Heart right ventricle (tissue), 16 donors: ENCODE measurements around the gene MAGOHB. TPM values are rescaled to one million over a fixed set of nuclear protein-coding genes. Genes with fewer than 3 reads are reported as not detected.

Experiments used
- ATAC-seq, 8 donors: fragments of 200-7000 bp; cut with Tn5 transposase; one replicate each; pipeline ENCODE4 v1.9.1; 2020; ENCODE audit warnings: mild to moderate bottlenecking in 8 of 8, moderate library complexity in 8 of 8, moderate number of reproducible peaks in 1 of 8
- DNase-seq, 2 donors: peaks; one replicate each; pipeline ENCODE4 v3.0.0-alpha.2; 2020
- H3K27ac ChIP-seq, 10 donors: fragments of 200-600 bp; sonication (generic) in 2 of 10; one replicate each; pipeline versions ENCODE4 v1.5.0 to v1.8.0; 2020 to 2022; ENCODE audit warnings: mild to moderate bottlenecking in 3 of 10
- H3K27me3 ChIP-seq, 7 donors: fragments of 200-600 bp; one replicate each; pipeline ENCODE4 v1.8.0; 2021 to 2022; ENCODE audit warnings: mild to moderate bottlenecking in 2 of 7
- H3K36me3 ChIP-seq, 9 donors: fragments of 200-600 bp; sonication (generic) in 1 of 9; one replicate each; pipeline versions ENCODE4 v1.5.0 to v1.8.0; 2020 to 2022; ENCODE audit warnings: mild to moderate bottlenecking in 2 of 9
- H3K4me1 ChIP-seq, 9 donors: fragments of 200-600 bp; sonication (generic) in 1 of 9; one replicate each; pipeline versions ENCODE4 v1.5.0 to v1.8.0; 2020 to 2022; ENCODE audit warnings: mild to moderate bottlenecking in 4 of 9
- H3K4me3 ChIP-seq, 10 donors: fragments of 200-600 bp; sonication (generic) in 2 of 10; one replicate each; pipeline versions ENCODE4 v1.5.0 to v1.8.0; 2020 to 2022; ENCODE audit warnings: mild to moderate bottlenecking in 7 of 10, moderate library complexity in 2 of 10
- H3K9me3 ChIP-seq, 11 donors: fragments of 200-600 bp in 10 of 11; sonication (generic) in 2 of 11; one replicate each; pipeline versions ENCODE4 v1.5.0 to v1.8.0; 2013 to 2022; ENCODE audit warnings: mild to moderate bottlenecking in 2 of 11, control low read depth in 1 of 11, moderate library complexity in 1 of 11
- CTCF ChIP-seq, 9 donors: fragments of 200-600 bp; sonication (generic) in 2 of 9; IDR thresholded peaks; one replicate each; pipeline versions ENCODE4 v1.5.0 to v1.8.0; 2021 to 2022; ENCODE audit warnings: antibody characterized with exemption in 9 of 9, mild to moderate bottlenecking in 5 of 9, moderate library complexity in 1 of 9
- WGBS, 2 donors: extraction: QIAGEN DNeasy Blood & Tissue Kit; methylation state at CpG; one replicate each; pipeline ENCODE4 v1.1.7; 2013; ENCODE audit warnings: inconsistent platforms in 1 of 2; 5-methylcytosine and 5-hydroxymethylcytosine counted together
- intact Hi-C, 10 donors: fragments of 100-400 bp; cut with DNase I; formaldehyde crosslinking; loops; one replicate each; pipeline versions ENCODE4 v1.11.1 to v1.14.2; 2022
- polyA plus RNA-seq, 2 donors: library from polyadenylated mRNA; stranded (reverse); fragments of 200-250 nt; gene quantifications; one replicate each; pipeline ENCODE4 v1.2.3, GENCODE V29; 2013
- total RNA-seq, 10 donors: library from RNA; stranded (reverse); fragmentation: NEBNext Ultra II Directional in 3 of 10; extraction: Animal tissue kit (Norgen Biotek cat#: 25700) in 3 of 10; gene quantifications; one replicate each; pipeline versions ENCODE4 v1.2.1 to v1.2.4, GENCODE V29; 2021 to 2023
- donor health status: Arrhythmogenic right ventricular cardiomyopathy.
- donor health status: ischemic (EF 13 %, LVEDD 7.1; RV severe dilation, severe dysfunction).
- donor health status: healthy with polysubstance abuse.
- donor health status: DM: no; HTN: yes; CAD: no.
- donor health status: DM: no; HTN: no; CAD: no.
- donor health status: ischemic (EF 25% LVEDD 6.9; RV normal size, moderate dysfunction).
- donor health status: ischemic (EF 25% LVEDD 5.7; RV mildly dilated, moderate dysfunction).
- donor health status: healthy.
- donor health status: DM: yes; HTN: yes; CAD: no.
- donor health status: Ischemic cardiomyopathy.
- donor health status: ischemic (EF 35%, LVEDD 5.7; RV mildly dilated, moderate dysfunction).
- donor health status: nonischemic (EF 11% LVEDD 7.7; RV severe dilation, severe dysfunction).
- donor health status: DM: yes; HTN: yes; CAD: no.
- donor health status: PGD.
- donor health status: ischemic (EF 29% LVEDD 5.4; RV normal size, mild dysfunction).
- donor health status: nonischemic (EF 23%, LVEDD 6.1; RV moderate dilation, normal function).

The MAGOHB gene
- total and polyA plus RNA-seq, 12 donors, result 10.9 to 17.1 (median 13.5) TPM

GRCh38 chr12:10557766-10558165 lies 55.6 kb downstream of the MAGOHB start:
- peak overlapping the region in 1 of 10 donors; percentile 4 for H3K4me3 ChIP-seq
- H3K9me3 ChIP-seq, result no peaks in the 10 kb centered on the region
- WGBS, 2 donors, result 71 to 77% methylated on average over 2 of the region's 2 CpGs
- no peaks in the 10 kb centered on the region for H3K36me3 ChIP-seq
- DNase-seq (no peak), ATAC-seq (no peak)
- H3K27ac ChIP-seq, result peak overlapping the region in 1 of 10 donors; percentile 63
- intact Hi-C loops, result loop anchor here in 3 of 10 donors (5.0 to 10.0 kb wide), 3 partner anchors 223 to 403 kb away; no protein-coding TSS in a partner anchor
- H3K27me3 ChIP-seq, result peaks cover 0 to 32% (median 4%) of the 10 kb centered on the region in 7 donors
- no peak for TF ChIP-seq CTCF (IDR thresholded peaks at IDR 0.05)
- H3K4me1 ChIP-seq, result no peaks in the 10 kb centered on the region

GRCh38 chr12:10557329-10557728 lies 56.1 kb downstream of the MAGOHB start:
- TF ChIP-seq CTCF (IDR thresholded peaks at IDR 0.05), result no peak
- WGBS, 2 donors, result 31 to 42% methylated on average over 6 of the region's 6 CpGs
- Histone ChIP-seq H3K4me3 (peak overlapping the region in 1 of 10 donors; percentile 4), H3K27ac (peak overlapping the region in 1 of 10 donors; percentile 63), H3K27me3 (peaks cover 0 to 32% (median 4%) of the 10 kb centered on the region in 7 donors), H3K4me1 (no peaks in the 10 kb centered on the region), H3K9me3 (no peaks in the 10 kb centered on the region), H3K36me3 (no peaks in the 10 kb centered on the region)
- intact Hi-C loops, result loop anchor here in 3 of 10 donors (5.0 to 10.0 kb wide), 3 partner anchors 223 to 403 kb away; no protein-coding TSS in a partner anchor
- DNase-seq, result no peak
- ATAC-seq, result no peak

- Histone ChIP-seq H3K4me3 (peak overlapping the region in 1 of 10 donors; percentile 16), H3K9me3 (no peaks in the 10 kb centered on the region), H3K4me1 (no peaks in the 10 kb centered on the region), H3K36me3 (no peaks in the 10 kb centered on the region), H3K27me3 (peaks cover 0 to 26% (median 4%) of the 10 kb centered on the region in 7 donors), H3K27ac (peak overlapping the region in 1 of 10 donors; percentile 64)
- DNase-seq (no peak), ATAC-seq (no peak)
- WGBS, 2 donors, result 85% methylated on average over 7 of the region's 7 CpGs
- no peak for TF ChIP-seq CTCF (IDR thresholded peaks at IDR 0.05)
- intact Hi-C loops, result loop anchor here in 3 of 10 donors (5.0 to 10.0 kb wide), 3 partner anchors 220 to 400 kb away; no protein-coding TSS in a partner anchor
Observed at GRCh38 chr12:10554756-10555481, 58.5 kb downstream of the MAGOHB start.

GRCh38 chr12:10554228-10554755 lies 59.1 kb downstream of the MAGOHB start:
- Histone ChIP-seq H3K36me3 (no peaks in the 10 kb centered on the region), H3K27ac (peak overlapping the region in 1 of 10 donors; percentile 64), H3K9me3 (no peaks in the 10 kb centered on the region), H3K27me3 (peaks cover 0 to 24% (median 3%) of the 10 kb centered on the region in 7 donors), H3K4me3 (peak overlapping the region in 1 of 10 donors; percentile 16), H3K4me1 (no peaks in the 10 kb centered on the region)
- ATAC-seq (no peak), DNase-seq (no peak)
- intact Hi-C loops, result loop anchor here in 2 of 10 donors (10.0 kb wide), 2 partner anchors 219 to 399 kb away; no protein-coding TSS in a partner anchor
- WGBS, 2 donors, result 83 to 84% methylated on average over 6 of the region's 6 CpGs
- no peak for TF ChIP-seq CTCF (IDR thresholded peaks at IDR 0.05)

Other genes with a start within 250 kb of the MAGOHB start
- 1 to 10 TPM in 2 of 10 donors, under 1 TPM in 7, not detected in 1; 0.15 to 5.2 (median 0.57) TPM for gene KLRK1, start 223.6 kb downstream of the MAGOHB start, total RNA-seq
- 1 to 10 TPM in 1 of 2 donors, under 1 TPM in 1; 0.49 to 1.5 TPM for gene KLRK1, start 223.6 kb downstream of the MAGOHB start, polyA plus RNA-seq
- under 1 TPM in 2 of 10 donors, not detected in 8; 0.67 to 0.90 TPM for gene KLRC4, start 203.9 kb downstream of the MAGOHB start, total RNA-seq
- gene KLRC4, start 203.9 kb downstream of the MAGOHB start, polyA plus RNA-seq, result not detected
- gene KLRC3, start 193.0 kb downstream of the MAGOHB start, total RNA-seq, result under 1 TPM in 1 of 10 donors, not detected in 9; 0.62 TPM
- gene KLRC3, start 193.0 kb downstream of the MAGOHB start, polyA plus RNA-seq, result under 1 TPM in 1 of 2 donors, not detected in 1; 0.07 TPM
- 1 to 10 TPM in 1 of 10 donors, not detected in 9; 1.3 TPM for gene KLRC2, start 177.6 kb downstream of the MAGOHB start, total RNA-seq
- gene KLRC2, start 177.6 kb downstream of the MAGOHB start, polyA plus RNA-seq, result under 1 TPM in 1 of 2 donors, not detected in 1; 0.06 TPM
- under 1 TPM in 1 of 10 donors, not detected in 9; 0.90 TPM for gene KLRC1, start 160.2 kb downstream of the MAGOHB start, total RNA-seq
- gene KLRC1, start 160.2 kb downstream of the MAGOHB start, polyA plus RNA-seq, result under 1 TPM; 0.13 to 0.22 TPM
- gene EIF2S3B, start 107.7 kb downstream of the MAGOHB start, total RNA-seq, result 1 to 10 TPM in 3 of 10 donors, under 1 TPM in 4, not detected in 3; 0.15 to 1.8 (median 0.32) TPM
- gene EIF2S3B, start 107.7 kb downstream of the MAGOHB start, polyA plus RNA-seq, result under 1 TPM in 1 of 2 donors, not detected in 1; 0.16 TPM
- gene STYK1, start 60.4 kb upstream of the MAGOHB start, total RNA-seq, result 1 to 10 TPM in 1 of 10 donors, under 1 TPM in 2, not detected in 7; 0.15 to 1.2 (median 0.15) TPM
- gene STYK1, start 60.4 kb upstream of the MAGOHB start, polyA plus RNA-seq, result under 1 TPM in 1 of 2 donors, not detected in 1; 0.01 TPM
- gene YBX3, start 109.7 kb upstream of the MAGOHB start, total RNA-seq, result 1,000 to 10,000 TPM in 1 of 10 donors, 100 to 1,000 TPM in 9; 516 to 1,012 (median 632) TPM
- gene YBX3, start 109.7 kb upstream of the MAGOHB start, polyA plus RNA-seq, result 1,000 to 10,000 TPM in 1 of 2 donors, 100 to 1,000 TPM in 1; 244 to 1,254 TPM
- gene TAS2R7, start 189.0 kb upstream of the MAGOHB start, total RNA-seq, result not detected
- not detected for gene TAS2R7, start 189.0 kb upstream of the MAGOHB start, polyA plus RNA-seq
- not detected for gene TAS2R8, start 193.7 kb upstream of the MAGOHB start, total RNA-seq
- gene TAS2R8, start 193.7 kb upstream of the MAGOHB start, polyA plus RNA-seq, result not detected
- gene TAS2R9, start 196.6 kb upstream of the MAGOHB start, total RNA-seq, result not detected
- gene TAS2R9, start 196.6 kb upstream of the MAGOHB start, polyA plus RNA-seq, result not detected
- under 1 TPM in 6 of 10 donors, not detected in 4; 0.23 to 0.47 (median 0.29) TPM for gene TAS2R10, start 212.7 kb upstream of the MAGOHB start, total RNA-seq
- gene TAS2R10, start 212.7 kb upstream of the MAGOHB start, polyA plus RNA-seq, result under 1 TPM; 0.04 to 0.37 TPM
- gene PRR4, start 235.9 kb upstream of the MAGOHB start, total RNA-seq, result 1 to 10 TPM; 1.4 to 4.2 (median 1.9) TPM
- 10 to 100 TPM in 1 of 2 donors, 1 to 10 TPM in 1; 2.6 to 11.8 TPM for gene PRR4, start 235.9 kb upstream of the MAGOHB start, polyA plus RNA-seq